GM12878 (cell line): Measurements from ENCODE around the gene KIRREL3. TPM values are rescaled to one million over a fixed set of nuclear protein-coding genes. Genes with fewer than 3 reads are reported as not detected.

Experiments used
- ATAC-seq: fragments of 200-7000 bp; cut with Tn5 transposase; 3 replicates; pipeline ENCODE4 v1.9.1; 2020; ENCODE audit warnings: mild to moderate bottlenecking, moderate library complexity
- BruUV-seq: library from RNA; stranded (reverse); fragments of 400-500 nt; replicated peaks from 2 replicates; lab custom pipeline; 2021; lab: Mats Ljungman, UMichigan
- CTCF ChIA-PET: fragments of 300-600 bp; sonication (Branson Sonifier 250); formaldehyde crosslinking; extraction: SDS; loops from one replicate; lab custom pipeline; 2021; ENCODE audit warnings: inconsistent platforms; lab: Yijun Ruan, JAX
- POLR2A ChIA-PET: fragments of 350-600 bp; formaldehyde crosslinking; extraction: SDS; loops from one replicate; lab custom pipeline; 2021; ENCODE audit warnings: inconsistent platforms; lab: Charles Lee
- RAD21 ChIA-PET: fragments of 300-600 bp; sonication (Branson Sonifier 250); formaldehyde crosslinking; loops from one replicate; lab custom pipeline; 2023; ENCODE audit warnings: antibody characterized with exemption; ENCODE audit not compliant: unreplicated experiment; lab: Charles Lee
- SMC1A ChIA-PET: fragments of 300-600 bp; sonication (Branson Sonifier 250); formaldehyde crosslinking; loops from one replicate; lab custom pipeline; 2023; ENCODE audit not compliant: unreplicated experiment, uncharacterized antibody; lab: Charles Lee
- DNase-seq: peaks from one replicate; pipeline ENCODE4 v3.0.0-alpha.2; 2011; ENCODE audit warnings: low read depth, low spot score
- FAIRE-seq: peaks from 3 replicates; lab custom pipeline; 2011; peaks lifted over from hg19 to GRCh38; lab: Jason Lieb, UNC
- H2AFZ ChIP-seq: 2 replicates; pipeline ENCODE4 v1.6.0; 2011; ENCODE audit warnings: low read depth, low read length, control low read depth; ENCODE audit not compliant: control insufficient read depth
- H3K27ac ChIP-seq: 2 replicates; pipeline ENCODE4 v1.5.1; 2011; ENCODE audit warnings: control low read depth; ENCODE audit not compliant: control insufficient read depth, insufficient read depth
- H3K27me3 ChIP-seq, 2 experiments: replicated peaks in 1 of 2; 2 replicates each; pipeline versions ENCODE4 v1.6.0 to v1.6.1; 2011; ENCODE audit warnings: low read length in 1 of 2; ENCODE audit not compliant: control insufficient read depth in 2 of 2, insufficient read depth in 2 of 2
- H3K36me3 ChIP-seq, 2 experiments: 2 replicates each; pipeline ENCODE4 v1.5.1; 2011; ENCODE audit warnings: low read length in 1 of 2; ENCODE audit not compliant: control insufficient read depth in 2 of 2, insufficient read depth in 2 of 2
- H3K4me1 ChIP-seq: 2 replicates; pipeline ENCODE4 v1.6.1; 2011; ENCODE audit warnings: mild to moderate bottlenecking, low read length, moderate library complexity, mixed read lengths; ENCODE audit not compliant: control insufficient read depth, insufficient read depth
- H3K4me2 ChIP-seq: 2 replicates; pipeline ENCODE4 v1.6.0; 2011; ENCODE audit warnings: control low read depth; ENCODE audit not compliant: control insufficient read depth, insufficient read depth
- H3K4me3 ChIP-seq: fragments of 200-600 bp; sonication (generic); 2 replicates; pipeline ENCODE4 v1.5.1; 2016
- H3K79me2 ChIP-seq: 2 replicates; pipeline ENCODE4 v1.6.0; 2011; ENCODE audit warnings: low read length; ENCODE audit not compliant: control insufficient read depth, insufficient read depth
- H3K9ac ChIP-seq: 2 replicates; pipeline ENCODE4 v1.8.0; 2011; ENCODE audit warnings: low read length, control low read depth, mixed read lengths; ENCODE audit not compliant: control insufficient read depth, insufficient read depth
- H3K9me3 ChIP-seq: replicated peaks from 3 replicates; pipeline ENCODE4 v1.5.1; 2011; ENCODE audit warnings: mild to moderate bottlenecking, low read length; ENCODE audit not compliant: control insufficient read depth, insufficient read depth
- H4K20me1 ChIP-seq: 2 replicates; pipeline ENCODE4 v1.6.0; 2011; ENCODE audit not compliant: control insufficient read depth, insufficient read depth
- CBX5 ChIP-seq: sonication (generic); IDR thresholded peaks from 2 replicates; pipeline ENCODE4 v1.6.1; 2016; ENCODE audit warnings: low read depth, moderate library complexity, mild to moderate bottlenecking, inconsistent platforms
- EZH2 ChIP-seq: IDR thresholded peaks from 2 replicates; pipeline ENCODE4 v1.6.1; 2012; ENCODE audit warnings: low read depth, mild to moderate bottlenecking, control low read depth, inconsistent platforms, low read length, borderline replicate concordance; ENCODE audit not compliant: control insufficient read depth
- FOXM1 ChIP-seq: IDR thresholded peaks from 2 replicates; pipeline ENCODE4 v1.6.1; 2012; ENCODE audit warnings: low read depth, mild to moderate bottlenecking, inconsistent platforms, low read length, moderate library complexity
- MXI1 ChIP-seq: fragments of 150-350 bp; IDR thresholded peaks from 2 replicates; pipeline ENCODE4 v1.6.1; 2011; ENCODE audit warnings: low read depth, mild to moderate bottlenecking, inconsistent platforms, low read length, improper control_type of control experiment
- NFYA ChIP-seq: IDR thresholded peaks from 2 replicates; pipeline ENCODE4 v1.6.1; 2011; ENCODE audit warnings: low read depth, mild to moderate bottlenecking, low read length, improper control_type of control experiment, borderline replicate concordance
- SMAD5 ChIP-seq: IDR thresholded peaks from 2 replicates; pipeline ENCODE4 v1.6.1; 2016; ENCODE audit warnings: antibody characterized with exemption, low read depth
- SMARCA5 ChIP-seq: fragments of 450-650 bp; IDR thresholded peaks from 2 replicates; pipeline ENCODE4 v1.6.1; 2017; ENCODE audit warnings: mild to moderate bottlenecking
- SREBF1 ChIP-seq: IDR thresholded peaks from 2 replicates; pipeline ENCODE4 v1.6.1; 2012; ENCODE audit warnings: mild to moderate bottlenecking, low read length
- SRF ChIP-seq, 2 experiments: IDR thresholded peaks; 2 replicates each; pipeline ENCODE4 v1.6.1; 2011; ENCODE audit warnings: low read depth in 2 of 2, low read length in 2 of 2, mild to moderate bottlenecking in 1 of 2, moderate library complexity in 1 of 2
- WGBS: methylation state at CpG from one replicate; pipeline ENCODE4 v1.1.6; 2016; ENCODE audit warnings: low lambda C conversion rate; ENCODE audit not compliant: insufficient replicate concordance, insufficient coverage; ENCODE audit errors: missing lambda C conversion rate; 5-methylcytosine and 5-hydroxymethylcytosine counted together
- in situ Hi-C: fragments of 300-500 bp; cut with MboI; formaldehyde crosslinking; loops from 9 replicates; pipeline ENCODE4 v1.14.3; 2018; ENCODE audit warnings: mixed read lengths
- intact Hi-C: fragments of 100-400 bp; cut with micrococcal nuclease; formaldehyde crosslinking; loops from one replicate; pipeline ENCODE4 v1.14.2; 2022; ENCODE audit not compliant: unreplicated experiment
- polyA plus RNA-seq, 11 experiments: library from polyadenylated mRNA; depleted of rRNA in 4 of 11; unstranded in 6 of 11; stranded (reverse) in 5 of 11; fragments of >200 nt; fragmentation: Nextera tagmentation in 4 of 11; fragmentation: Illumina TruSeq in 1 of 11; extraction: Ambion mirVana in 4 of 11; extraction: Trizol in 1 of 11; gene quantifications; 1 replicate in 1 of 11; 2 replicates in 10 of 11; pipeline versions ENCODE4 v1.2.1 to v1.2.3, GENCODE V29; 2011 to 2016; ENCODE audit warnings: inconsistent platforms in 2 of 11, missing spikeins in 2 of 11, low read depth in 1 of 11
- total RNA-seq, 4 experiments: library from RNA; depleted of rRNA in 3 of 4; stranded (reverse); fragments of >200 nt in 3 of 4; fragmentation: Illumina TruSeq in 1 of 4; extraction: Trizol in 1 of 4; gene quantifications; 2 replicates each; pipeline versions ENCODE4 v1.2.1 to v1.2.3, GENCODE V29; 2013 to 2021
- TF ChIP-seq, protein P1 (sequence below): IDR thresholded peaks from 2 replicates; pipeline ENCODE4 v1.6.1; 2012; ENCODE audit warnings: improper control_type of control experiment, low read depth, low read length; ENCODE audit not compliant: insufficient replicate concordance
- TF ChIP-seq, protein P2 (sequence below): fragments of 450-650 bp; formaldehyde crosslinking; IDR thresholded peaks from 2 replicates; pipeline ENCODE4 v1.4.0; 2020; ENCODE audit warnings: mild to moderate bottlenecking, moderate library complexity
- TF ChIP-seq, protein P3 (sequence below): fragments of 450-650 bp; IDR thresholded peaks from 2 replicates; pipeline ENCODE4 v1.6.1; 2017; ENCODE audit warnings: mild to moderate bottlenecking, moderate library complexity

Gene KIRREL3
- total and polyA plus RNA-seq, 10 of the 15 experiments (the other 5 are each of a cell fraction or from before 2014, with no cell fraction given), result under 0.01 TPM; not detected in 9

DNA sequence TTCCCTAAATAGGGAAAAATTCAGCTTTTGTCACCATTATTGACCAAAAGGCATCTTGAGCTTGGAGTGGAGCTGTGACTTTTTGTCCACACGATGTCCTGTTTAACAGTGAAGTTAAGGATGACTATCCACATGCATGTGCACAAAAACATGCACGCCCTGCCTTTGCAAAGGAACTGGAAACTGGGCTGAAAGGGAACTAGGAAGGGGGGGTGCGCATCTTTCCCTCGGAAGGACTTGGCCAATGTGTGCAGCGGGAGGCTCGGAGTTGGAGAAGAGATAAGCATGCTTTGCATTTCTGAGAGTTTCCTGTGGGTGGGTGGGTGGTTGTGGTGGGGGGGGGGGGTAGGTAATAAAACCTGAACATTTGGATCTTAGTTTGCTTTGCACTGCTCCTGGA, 411 bp upstream of the KIRREL3 start:
- POLR2A ChIA-PET, result no interaction called here
- TF ChIP-seq MXI1 (no peak), SMAD5 (no peak), FOXM1 (no peak), EZH2 (no peak), NFYA (no peak), CBX5 (no peak), SREBF1 (no peak), SRF (IDR thresholded peaks at IDR 0.05; ENCODE audit: low read depth in 2 of 2, low read length in 2 of 2) (no peak), SMARCA5 (no peak)
- TF ChIP-seq, protein P1, sequence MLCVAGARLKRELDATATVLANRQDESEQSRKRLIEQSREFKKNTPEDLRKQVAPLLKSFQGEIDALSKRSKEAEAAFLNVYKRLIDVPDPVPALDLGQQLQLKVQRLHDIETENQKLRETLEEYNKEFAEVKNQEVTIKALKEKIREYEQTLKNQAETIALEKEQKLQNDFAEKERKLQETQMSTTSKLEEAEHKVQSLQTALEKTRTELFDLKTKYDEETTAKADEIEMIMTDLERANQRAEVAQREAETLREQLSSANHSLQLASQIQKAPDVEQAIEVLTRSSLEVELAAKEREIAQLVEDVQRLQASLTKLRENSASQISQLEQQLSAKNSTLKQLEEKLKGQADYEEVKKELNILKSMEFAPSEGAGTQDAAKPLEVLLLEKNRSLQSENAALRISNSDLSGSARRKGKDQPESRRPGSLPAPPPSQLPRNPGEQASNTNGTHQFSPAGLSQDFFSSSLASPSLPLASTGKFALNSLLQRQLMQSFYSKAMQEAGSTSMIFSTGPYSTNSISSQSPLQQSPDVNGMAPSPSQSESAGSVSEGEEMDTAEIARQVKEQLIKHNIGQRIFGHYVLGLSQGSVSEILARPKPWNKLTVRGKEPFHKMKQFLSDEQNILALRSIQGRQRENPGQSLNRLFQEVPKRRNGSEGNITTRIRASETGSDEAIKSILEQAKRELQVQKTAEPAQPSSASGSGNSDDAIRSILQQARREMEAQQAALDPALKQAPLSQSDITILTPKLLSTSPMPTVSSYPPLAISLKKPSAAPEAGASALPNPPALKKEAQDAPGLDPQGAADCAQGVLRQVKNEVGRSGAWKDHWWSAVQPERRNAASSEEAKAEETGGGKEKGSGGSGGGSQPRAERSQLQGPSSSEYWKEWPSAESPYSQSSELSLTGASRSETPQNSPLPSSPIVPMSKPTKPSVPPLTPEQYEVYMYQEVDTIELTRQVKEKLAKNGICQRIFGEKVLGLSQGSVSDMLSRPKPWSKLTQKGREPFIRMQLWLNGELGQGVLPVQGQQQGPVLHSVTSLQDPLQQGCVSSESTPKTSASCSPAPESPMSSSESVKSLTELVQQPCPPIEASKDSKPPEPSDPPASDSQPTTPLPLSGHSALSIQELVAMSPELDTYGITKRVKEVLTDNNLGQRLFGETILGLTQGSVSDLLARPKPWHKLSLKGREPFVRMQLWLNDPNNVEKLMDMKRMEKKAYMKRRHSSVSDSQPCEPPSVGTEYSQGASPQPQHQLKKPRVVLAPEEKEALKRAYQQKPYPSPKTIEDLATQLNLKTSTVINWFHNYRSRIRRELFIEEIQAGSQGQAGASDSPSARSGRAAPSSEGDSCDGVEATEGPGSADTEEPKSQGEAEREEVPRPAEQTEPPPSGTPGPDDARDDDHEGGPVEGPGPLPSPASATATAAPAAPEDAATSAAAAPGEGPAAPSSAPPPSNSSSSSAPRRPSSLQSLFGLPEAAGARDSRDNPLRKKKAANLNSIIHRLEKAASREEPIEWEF, result no peak
- TF ChIP-seq, protein P2, sequence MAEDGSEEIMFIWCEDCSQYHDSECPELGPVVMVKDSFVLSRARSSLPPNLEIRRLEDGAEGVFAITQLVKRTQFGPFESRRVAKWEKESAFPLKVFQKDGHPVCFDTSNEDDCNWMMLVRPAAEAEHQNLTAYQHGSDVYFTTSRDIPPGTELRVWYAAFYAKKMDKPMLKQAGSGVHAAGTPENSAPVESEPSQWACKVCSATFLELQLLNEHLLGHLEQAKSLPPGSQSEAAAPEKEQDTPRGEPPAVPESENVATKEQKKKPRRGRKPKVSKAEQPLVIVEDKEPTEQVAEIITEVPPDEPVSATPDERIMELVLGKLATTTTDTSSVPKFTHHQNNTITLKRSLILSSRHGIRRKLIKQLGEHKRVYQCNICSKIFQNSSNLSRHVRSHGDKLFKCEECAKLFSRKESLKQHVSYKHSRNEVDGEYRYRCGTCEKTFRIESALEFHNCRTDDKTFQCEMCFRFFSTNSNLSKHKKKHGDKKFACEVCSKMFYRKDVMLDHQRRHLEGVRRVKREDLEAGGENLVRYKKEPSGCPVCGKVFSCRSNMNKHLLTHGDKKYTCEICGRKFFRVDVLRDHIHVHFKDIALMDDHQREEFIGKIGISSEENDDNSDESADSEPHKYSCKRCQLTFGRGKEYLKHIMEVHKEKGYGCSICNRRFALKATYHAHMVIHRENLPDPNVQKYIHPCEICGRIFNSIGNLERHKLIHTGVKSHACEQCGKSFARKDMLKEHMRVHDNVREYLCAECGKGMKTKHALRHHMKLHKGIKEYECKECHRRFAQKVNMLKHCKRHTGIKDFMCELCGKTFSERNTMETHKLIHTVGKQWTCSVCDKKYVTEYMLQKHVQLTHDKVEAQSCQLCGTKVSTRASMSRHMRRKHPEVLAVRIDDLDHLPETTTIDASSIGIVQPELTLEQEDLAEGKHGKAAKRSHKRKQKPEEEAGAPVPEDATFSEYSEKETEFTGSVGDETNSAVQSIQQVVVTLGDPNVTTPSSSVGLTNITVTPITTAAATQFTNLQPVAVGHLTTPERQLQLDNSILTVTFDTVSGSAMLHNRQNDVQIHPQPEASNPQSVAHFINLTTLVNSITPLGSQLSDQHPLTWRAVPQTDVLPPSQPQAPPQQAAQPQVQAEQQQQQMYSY (CRISPR knock-in tag), result no peak
- TF ChIP-seq, protein P3, sequence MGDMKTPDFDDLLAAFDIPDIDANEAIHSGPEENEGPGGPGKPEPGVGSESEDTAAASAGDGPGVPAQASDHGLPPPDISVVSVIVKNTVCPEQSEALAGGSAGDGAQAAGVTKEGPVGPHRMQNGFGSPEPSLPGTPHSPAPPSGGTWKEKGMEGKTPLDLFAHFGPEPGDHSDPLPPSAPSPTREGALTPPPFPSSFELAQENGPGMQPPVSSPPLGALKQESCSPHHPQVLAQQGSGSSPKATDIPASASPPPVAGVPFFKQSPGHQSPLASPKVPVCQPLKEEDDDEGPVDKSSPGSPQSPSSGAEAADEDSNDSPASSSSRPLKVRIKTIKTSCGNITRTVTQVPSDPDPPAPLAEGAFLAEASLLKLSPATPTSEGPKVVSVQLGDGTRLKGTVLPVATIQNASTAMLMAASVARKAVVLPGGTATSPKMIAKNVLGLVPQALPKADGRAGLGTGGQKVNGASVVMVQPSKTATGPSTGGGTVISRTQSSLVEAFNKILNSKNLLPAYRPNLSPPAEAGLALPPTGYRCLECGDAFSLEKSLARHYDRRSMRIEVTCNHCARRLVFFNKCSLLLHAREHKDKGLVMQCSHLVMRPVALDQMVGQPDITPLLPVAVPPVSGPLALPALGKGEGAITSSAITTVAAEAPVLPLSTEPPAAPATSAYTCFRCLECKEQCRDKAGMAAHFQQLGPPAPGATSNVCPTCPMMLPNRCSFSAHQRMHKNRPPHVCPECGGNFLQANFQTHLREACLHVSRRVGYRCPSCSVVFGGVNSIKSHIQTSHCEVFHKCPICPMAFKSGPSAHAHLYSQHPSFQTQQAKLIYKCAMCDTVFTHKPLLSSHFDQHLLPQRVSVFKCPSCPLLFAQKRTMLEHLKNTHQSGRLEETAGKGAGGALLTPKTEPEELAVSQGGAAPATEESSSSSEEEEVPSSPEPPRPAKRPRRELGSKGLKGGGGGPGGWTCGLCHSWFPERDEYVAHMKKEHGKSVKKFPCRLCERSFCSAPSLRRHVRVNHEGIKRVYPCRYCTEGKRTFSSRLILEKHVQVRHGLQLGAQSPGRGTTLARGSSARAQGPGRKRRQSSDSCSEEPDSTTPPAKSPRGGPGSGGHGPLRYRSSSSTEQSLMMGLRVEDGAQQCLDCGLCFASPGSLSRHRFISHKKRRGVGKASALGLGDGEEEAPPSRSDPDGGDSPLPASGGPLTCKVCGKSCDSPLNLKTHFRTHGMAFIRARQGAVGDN, result no peak

More for the DNA sequence above, 411 bp upstream of the KIRREL3 start:
- FAIRE-seq (no peak), ATAC-seq (no peak), DNase-seq (no peak)
- in situ Hi-C loops, result no loop called here
- intact Hi-C loops, result no loop called here
- H4K20me1 ChIP-seq, result no peaks in the 10 kb centered on the region
- H3K4me1 ChIP-seq, result no peaks in the 10 kb centered on the region
- no peak overlapping the region for H3K9ac ChIP-seq
- CTCF ChIA-PET, result no interaction called here
- peaks cover 19 to 34% of the 10 kb centered on the region in 2 experiments for H3K27me3 ChIP-seq
- H3K27ac ChIP-seq, result no peak overlapping the region
- H3K9me3 ChIP-seq, result no peaks in the 10 kb centered on the region
- no peaks in the 10 kb centered on the region for H3K79me2 ChIP-seq
- no TSS peak for BruUV-seq
- RAD21 ChIA-PET, result no interaction called here
- H2AFZ ChIP-seq, result no peak overlapping the region
- H3K4me3 ChIP-seq, result no peak overlapping the region
- H3K36me3 ChIP-seq, result no peaks in the 10 kb centered on the region
- SMC1A ChIA-PET, result no interaction called here
- no peak overlapping the region for H3K4me2 ChIP-seq
- 13% methylated on average over 6 of the region's 6 CpGs for WGBS
